IMR-90 (cell line): Measurements from ENCODE around the gene RASL10B. TPM values are rescaled to one million over a fixed set of nuclear protein-coding genes. Genes with fewer than 3 reads are reported as not detected.

Experiments
- ATAC-seq: fragments of 200-7000 bp; cut with Tn5 transposase; 2 replicates; pipeline ENCODE4 v1.9.1; 2020; ENCODE audit warnings: low read depth, mild to moderate bottlenecking, moderate library complexity
- BruUV-seq: library from RNA; stranded (reverse); fragments of 400-500 nt; replicated peaks from 2 replicates; lab custom pipeline; 2021; lab: Mats Ljungman, UMichigan
- CTCF ChIA-PET: fragments of 300-600 bp; formaldehyde crosslinking; extraction: SDS; loops from one replicate; lab custom pipeline; 2021; ENCODE audit warnings: antibody characterized with exemption; lab: Yijun Ruan, JAX
- POLR2A ChIA-PET: fragments of 300-600 bp; sonication (Branson Sonifier 250); formaldehyde crosslinking; loops from one replicate; lab custom pipeline; 2022; ENCODE audit warnings: antibody characterized with exemption; ENCODE audit not compliant: unreplicated experiment; lab: Charles Lee
- DNase-seq: peaks from one replicate; pipeline ENCODE4 v3.0.0; 2013
- H2AFZ ChIP-seq: replicated peaks from 2 replicates; pipeline ENCODE3; 2013; ENCODE audit warnings: low read length, mild to moderate bottlenecking; ENCODE audit not compliant: poor library complexity
- H2AK5ac ChIP-seq: 2 replicates; pipeline ENCODE4 v1.6.1; 2013; ENCODE audit warnings: low read depth, low read length, inconsistent platforms
- H2AK9ac ChIP-seq: replicated peaks from 2 replicates; pipeline ENCODE3; 2013; ENCODE audit warnings: mild to moderate bottlenecking, low read depth, low read length, moderate library complexity; ENCODE audit not compliant: poor library complexity
- H2BK120ac ChIP-seq: 2 replicates; pipeline ENCODE4 v1.6.1; 2013; ENCODE audit warnings: low read depth, low read length, inconsistent platforms
- H2BK15ac ChIP-seq: 3 replicates; pipeline ENCODE4 v1.6.1; 2013; ENCODE audit warnings: low read depth, low read length, inconsistent platforms
- H2BK20ac ChIP-seq: 2 replicates; pipeline ENCODE4 v1.6.1; 2013; ENCODE audit warnings: low read depth, mild to moderate bottlenecking, inconsistent platforms, low read length, moderate library complexity
- H2BK5ac ChIP-seq: 2 replicates; pipeline ENCODE4 v1.6.1; 2013; ENCODE audit warnings: mild to moderate bottlenecking, low read depth, low read length, inconsistent platforms; ENCODE audit not compliant: poor library complexity, severe bottlenecking
- H3K14ac ChIP-seq: replicated peaks from 2 replicates; pipeline ENCODE4 v1.6.1; 2013; ENCODE audit warnings: low read depth, low read length, inconsistent platforms
- H3K18ac ChIP-seq: 2 replicates; pipeline ENCODE4 v1.6.1; 2013; ENCODE audit warnings: low read depth, low read length, control low read depth
- H3K23ac ChIP-seq: 2 replicates; pipeline ENCODE4 v1.6.1; 2013; ENCODE audit warnings: low read depth, low read length, inconsistent platforms
- H3K27ac ChIP-seq: 2 replicates; pipeline ENCODE4 v1.5.1; 2013; ENCODE audit warnings: mild to moderate bottlenecking, control low read depth, low read length; ENCODE audit not compliant: insufficient read depth
- H3K27me3 ChIP-seq: 2 replicates; pipeline ENCODE4 v1.6.1; 2013; ENCODE audit warnings: low read length; ENCODE audit not compliant: control insufficient read depth, insufficient read depth
- H3K36me3 ChIP-seq: 2 replicates; pipeline ENCODE4 v1.6.1; 2013; ENCODE audit warnings: low read length, mixed read lengths; ENCODE audit not compliant: control insufficient read depth, insufficient read depth
- H3K4ac ChIP-seq: 2 replicates; pipeline ENCODE4 v1.6.1; 2013; ENCODE audit warnings: low read depth, low read length, inconsistent platforms
- H3K4me1 ChIP-seq: 2 replicates; pipeline ENCODE4 v1.6.1; 2013; ENCODE audit warnings: low read length, mixed read lengths; ENCODE audit not compliant: control insufficient read depth, insufficient read depth
- H3K4me2 ChIP-seq: 2 replicates; pipeline ENCODE4 v1.6.1; 2013; ENCODE audit warnings: low read depth, mild to moderate bottlenecking, control low read depth, low read length, moderate library complexity
- H3K4me3 ChIP-seq: 2 replicates; pipeline ENCODE4 v1.5.1; 2013; ENCODE audit warnings: low read depth, mild to moderate bottlenecking, control low read depth, low read length, moderate library complexity; ENCODE audit not compliant: insufficient read depth
- H3K56ac ChIP-seq: 2 replicates; pipeline ENCODE4 v1.6.1; 2013; ENCODE audit warnings: low read length, inconsistent platforms; ENCODE audit not compliant: insufficient read depth; ENCODE audit errors: extremely low read depth
- H3K79me1 ChIP-seq, 2 experiments: 2 replicates each; pipeline ENCODE4 v1.6.1; 2013; ENCODE audit warnings: low read length in 2 of 2, inconsistent platforms in 1 of 2, low read depth in 1 of 2
- H3K9ac ChIP-seq: 2 replicates; pipeline ENCODE4 v1.6.1; 2013; ENCODE audit warnings: low read depth, low read length, control low read depth
- H3K9me1 ChIP-seq: 2 replicates; pipeline ENCODE4 v1.6.1; 2013; ENCODE audit warnings: low read length, inconsistent platforms; ENCODE audit not compliant: insufficient read depth
- H3K9me3 ChIP-seq: 2 replicates; pipeline ENCODE4 v1.6.1; 2013; ENCODE audit warnings: low read length; ENCODE audit not compliant: control insufficient read depth, insufficient read depth
- H4K20me1 ChIP-seq: 2 replicates; pipeline ENCODE4 v1.6.1; 2013; ENCODE audit warnings: low read length, inconsistent platforms; ENCODE audit not compliant: insufficient read depth
- H4K5ac ChIP-seq: 2 replicates; pipeline ENCODE4 v1.6.1; 2013; ENCODE audit warnings: mild to moderate bottlenecking, low read depth, low read length, control low read depth
- H4K8ac ChIP-seq, 2 experiments: 2 replicates each; pipeline ENCODE4 v1.6.1; 2013; ENCODE audit warnings: low read depth in 2 of 2, low read length in 2 of 2, control low read depth in 1 of 2, inconsistent platforms in 1 of 2
- H4K91ac ChIP-seq: 2 replicates; pipeline ENCODE4 v1.6.1; 2013; ENCODE audit warnings: low read depth, low read length, inconsistent platforms; ENCODE audit not compliant: insufficient read depth
- BHLHE40 ChIP-seq: fragments of 150-350 bp; IDR thresholded peaks from 2 replicates; pipeline ENCODE4 v1.6.1; 2016; ENCODE audit warnings: mild to moderate bottlenecking, low read depth, low read length
- CEBPB ChIP-seq: IDR thresholded peaks from 2 replicates; pipeline ENCODE4 v1.6.1; 2012; ENCODE audit warnings: low read depth, low read length, improper control_type of control experiment
- CHD1 ChIP-seq: IDR thresholded peaks from 2 replicates; pipeline ENCODE4 v1.6.1; 2012; ENCODE audit warnings: low read depth, low read length, improper control_type of control experiment
- ELK1 ChIP-seq: fragments of 150-350 bp; IDR thresholded peaks from 2 replicates; pipeline ENCODE4 v1.6.1; 2016; ENCODE audit warnings: low read depth, mild to moderate bottlenecking, low read length, moderate library complexity, borderline replicate concordance
- MAFK ChIP-seq: IDR thresholded peaks from 2 replicates; pipeline ENCODE4 v1.6.1; 2012; ENCODE audit warnings: low read depth, low read length, improper control_type of control experiment
- MAZ ChIP-seq: IDR thresholded peaks from 2 replicates; pipeline ENCODE4 v1.6.1; 2012; ENCODE audit warnings: low read depth, mild to moderate bottlenecking, low read length, improper control_type of control experiment, moderate library complexity, borderline replicate concordance
- MXI1 ChIP-seq: IDR thresholded peaks from 2 replicates; pipeline ENCODE4 v1.6.1; 2012; ENCODE audit warnings: low read depth, mild to moderate bottlenecking, low read length, moderate library complexity, borderline replicate concordance
- NFE2L2 ChIP-seq: fragments of 150-350 bp; IDR thresholded peaks from 2 replicates; pipeline ENCODE4 v1.6.1; 2016; ENCODE audit warnings: low read depth, mild to moderate bottlenecking, low read length
- POLR2A ChIP-seq: IDR thresholded peaks from 2 replicates; pipeline ENCODE4 v1.6.1; 2012; ENCODE audit warnings: mild to moderate bottlenecking, low read depth, low read length
- RAD21 ChIP-seq: IDR thresholded peaks from 2 replicates; pipeline ENCODE4 v1.6.1; 2012; ENCODE audit warnings: low read length, improper control_type of control experiment
- RCOR1 ChIP-seq: IDR thresholded peaks from 2 replicates; pipeline ENCODE4 v1.6.1; 2012; ENCODE audit warnings: mild to moderate bottlenecking, low read length, improper control_type of control experiment; ENCODE audit not compliant: insufficient replicate concordance
- RFX5 ChIP-seq: IDR thresholded peaks from 2 replicates; pipeline ENCODE4 v1.8.0; 2012; ENCODE audit warnings: low read depth, mild to moderate bottlenecking, low read length, moderate library complexity
- SMC3 ChIP-seq: fragments of 150-350 bp; IDR thresholded peaks from 2 replicates; pipeline ENCODE4 v1.6.1; 2016; ENCODE audit warnings: low read depth, mild to moderate bottlenecking, antibody characterized with exemption, low read length, moderate library complexity
- WGBS, 2 experiments: methylation state at CpG; one replicate each; pipeline versions ENCODE4 v1.1.5 to v1.1.7; 2013; ENCODE audit warnings: missing lambda C conversion rate in 2 of 2; ENCODE audit not compliant: insufficient read length in 1 of 2; ENCODE audit errors: extremely low coverage in 2 of 2; 5-methylcytosine and 5-hydroxymethylcytosine counted together
- dilution Hi-C: fragments of 300-500 bp; cut with HindIII; formaldehyde crosslinking; loops from one replicate; pipeline ENCODE4 v1.14.3; 2018; ENCODE audit warnings: low sequenced_read_pairs; ENCODE audit not compliant: unreplicated experiment
- in situ Hi-C: fragments of 300-500 bp; cut with MboI; formaldehyde crosslinking; loops from 3 replicates; pipeline ENCODE4 v1.14.3; 2019; ENCODE audit warnings: low sequenced_read_pairs, inconsistent platforms, mixed read lengths
- intact Hi-C: fragments of 100-400 bp; cut with micrococcal nuclease; formaldehyde crosslinking; loops from 2 replicates; pipeline ENCODE4 v1.10.0; 2022
- polyA plus RNA-seq, 3 experiments: library from polyadenylated mRNA; depleted of rRNA; stranded (reverse); fragments of >200 nt; gene quantifications; 2 replicates each; pipeline ENCODE4 v1.2.3, GENCODE V29; 2012; ENCODE audit warnings: low replicate concordance in 1 of 3
- total RNA-seq: library from RNA; depleted of rRNA; stranded (reverse); fragments of >200 nt; gene quantifications from 2 replicates; pipeline ENCODE4 v1.2.3, GENCODE V29; 2012
- TF ChIP-seq, protein P1 (sequence below): conservative IDR thresholded peaks from 2 replicates; pipeline ENCODE4 v1.5.1; 2012; ENCODE audit warnings: mild to moderate bottlenecking, low read depth, low read length, improper control_type of control experiment
- TF ChIP-seq, protein P2 (sequence below): fragments of 150-350 bp; IDR thresholded peaks from 2 replicates; pipeline ENCODE4 v1.6.1; 2017; ENCODE audit warnings: mild to moderate bottlenecking, antibody characterized with exemption, low read length, low read depth

The RASL10B gene
- total and polyA plus RNA-seq, 2 of the 4 experiments (the other 2 are of a cell fraction), result 4.1 to 4.7 TPM

DNA sequence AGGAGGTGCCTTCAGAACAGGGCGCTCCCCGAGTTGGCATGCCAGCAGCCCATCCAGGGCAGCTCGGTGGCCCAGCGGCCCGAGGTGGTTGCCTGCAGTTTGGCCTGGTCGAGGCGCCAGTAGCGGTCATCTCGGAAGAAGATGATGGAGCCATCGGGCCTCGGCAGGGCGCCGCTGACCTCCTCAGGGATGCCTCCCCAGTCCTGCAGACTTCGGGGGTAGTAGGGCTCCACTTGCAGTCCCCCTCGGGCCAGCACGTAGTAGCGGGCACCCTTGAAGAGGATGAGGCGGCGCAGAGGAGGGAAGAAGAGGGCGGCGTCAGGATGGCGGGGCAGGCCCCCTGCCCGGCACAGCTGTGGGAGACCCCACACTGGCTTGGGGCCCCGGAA, 35.0 kb downstream of the RASL10B start:
- H3K36me3 ChIP-seq, result no peaks in the 10 kb centered on the region
- H3K4me3 ChIP-seq, result no peak overlapping the region
- H2BK5ac ChIP-seq, result no peak overlapping the region
- H2BK15ac ChIP-seq, result no peak overlapping the region
- no peak overlapping the region for H3K27ac ChIP-seq
- no peak overlapping the region for H3K14ac ChIP-seq
- no peak overlapping the region for H4K5ac ChIP-seq
- H3K4me2 ChIP-seq, result no peak overlapping the region
- no peak for TF ChIP-seq POLR2A
- TF ChIP-seq CHD1, result no peak
- TF ChIP-seq BHLHE40, result no peak
- TF ChIP-seq NFE2L2, result no peak
- TF ChIP-seq MAZ, result no peak
- TF ChIP-seq, protein P1, sequence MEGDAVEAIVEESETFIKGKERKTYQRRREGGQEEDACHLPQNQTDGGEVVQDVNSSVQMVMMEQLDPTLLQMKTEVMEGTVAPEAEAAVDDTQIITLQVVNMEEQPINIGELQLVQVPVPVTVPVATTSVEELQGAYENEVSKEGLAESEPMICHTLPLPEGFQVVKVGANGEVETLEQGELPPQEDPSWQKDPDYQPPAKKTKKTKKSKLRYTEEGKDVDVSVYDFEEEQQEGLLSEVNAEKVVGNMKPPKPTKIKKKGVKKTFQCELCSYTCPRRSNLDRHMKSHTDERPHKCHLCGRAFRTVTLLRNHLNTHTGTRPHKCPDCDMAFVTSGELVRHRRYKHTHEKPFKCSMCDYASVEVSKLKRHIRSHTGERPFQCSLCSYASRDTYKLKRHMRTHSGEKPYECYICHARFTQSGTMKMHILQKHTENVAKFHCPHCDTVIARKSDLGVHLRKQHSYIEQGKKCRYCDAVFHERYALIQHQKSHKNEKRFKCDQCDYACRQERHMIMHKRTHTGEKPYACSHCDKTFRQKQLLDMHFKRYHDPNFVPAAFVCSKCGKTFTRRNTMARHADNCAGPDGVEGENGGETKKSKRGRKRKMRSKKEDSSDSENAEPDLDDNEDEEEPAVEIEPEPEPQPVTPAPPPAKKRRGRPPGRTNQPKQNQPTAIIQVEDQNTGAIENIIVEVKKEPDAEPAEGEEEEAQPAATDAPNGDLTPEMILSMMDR, result no peak
- TF ChIP-seq CEBPB, result no peak
- no peak for TF ChIP-seq RAD21
- TF ChIP-seq, protein P2, sequence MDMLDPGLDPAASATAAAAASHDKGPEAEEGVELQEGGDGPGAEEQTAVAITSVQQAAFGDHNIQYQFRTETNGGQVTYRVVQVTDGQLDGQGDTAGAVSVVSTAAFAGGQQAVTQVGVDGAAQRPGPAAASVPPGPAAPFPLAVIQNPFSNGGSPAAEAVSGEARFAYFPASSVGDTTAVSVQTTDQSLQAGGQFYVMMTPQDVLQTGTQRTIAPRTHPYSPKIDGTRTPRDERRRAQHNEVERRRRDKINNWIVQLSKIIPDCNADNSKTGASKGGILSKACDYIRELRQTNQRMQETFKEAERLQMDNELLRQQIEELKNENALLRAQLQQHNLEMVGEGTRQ, result no peak
- TF ChIP-seq RFX5, result no peak
- no peak for TF ChIP-seq MXI1
- no peak for TF ChIP-seq MAFK
- no peak for TF ChIP-seq RCOR1
- TF ChIP-seq ELK1, result no peak
- TF ChIP-seq SMC3, result no peak
- no peak overlapping the region for H3K23ac ChIP-seq
- H2AK9ac ChIP-seq, result peak overlapping the region; percentile 63
- peaks cover 8% of the 10 kb centered on the region; the same call in 1 of the 2 replicates for H4K20me1 ChIP-seq
- POLR2A ChIA-PET, result interaction anchor here (0.6 kb wide), 1 partner anchor 82 kb away, joined by 5 read pairs; no protein-coding TSS in a partner anchor
- no peak overlapping the region for H2AFZ ChIP-seq
- H3K79me1 ChIP-seq, result no peaks in the 10 kb centered on the region
- ATAC-seq (no peak), DNase-seq (no peak)
- intact Hi-C loops, result no loop called here
- CTCF ChIA-PET, result interaction anchor here (1.0 to 2.3 kb wide), 4 partner anchors 15 to 155 kb away, joined by 3 to 13 read pairs (median 3); no protein-coding TSS in a partner anchor
- 80% methylated on average over 7 of the region's 24 CpGs; no CpG with 5 or more reads in 1 of the 2 experiments for WGBS, 2 experiments
- H3K9me1 ChIP-seq, result no peaks in the 10 kb centered on the region
- in situ Hi-C loops, result no loop called here
- peaks cover 3% of the 10 kb centered on the region for H3K4me1 ChIP-seq
- no peak overlapping the region for H3K56ac ChIP-seq
- dilution Hi-C loops, result no loop called here
- no peak overlapping the region for H3K4ac ChIP-seq
- no peaks in the 10 kb centered on the region for H3K9me3 ChIP-seq
- no peak overlapping the region for H4K8ac ChIP-seq
- no peak overlapping the region for H4K91ac ChIP-seq
- no TSS peak for BruUV-seq
- no peak overlapping the region for H2AK5ac ChIP-seq
- peaks cover 23% of the 10 kb centered on the region for H3K27me3 ChIP-seq
- no peak overlapping the region for H2BK20ac ChIP-seq
- H3K18ac ChIP-seq, result no peak overlapping the region
- H2BK120ac ChIP-seq, result no peak overlapping the region
- H3K9ac ChIP-seq, result no peak overlapping the region
